ENCODE measurements around the gene ERCC3. TPM values are rescaled to one million over a fixed set of nuclear protein-coding genes. Genes with fewer than 3 reads are reported as not detected.

Gene ERCC3
- total RNA-seq: 10 to 100 TPM; 49.5 to 49.8 TPM

- Mint-ChIP-seq H3K27me3 (no peaks in the 10 kb centered on the region), H3K4me3 (peak within 1 kb of the TSS; percentile 98), H3K9me3 (ENCODE audit: low read depth) (no peaks in the 10 kb centered on the region), H3K36me3 (ENCODE audit: low read depth) (peaks cover 27% of the 10 kb centered on the region), H3K27ac (peak within 1 kb of the TSS; percentile 100), H3K4me1 (peaks cover 20% of the 10 kb centered on the region)
- intact Hi-C loops (cut with DNase I, micrococcal nuclease): loop anchor here in 1 of 2 experiments (1.0 to 10.0 kb wide), 7 partner anchors 94 to 801 kb away; partner anchors contain the start of genes IWS1 and UGGT1
- ATAC-seq (peak; percentile 98), DNase-seq (peak; percentile 90)
- CTCF ChIA-PET: interaction anchor here (0.6 to 2.5 kb wide), 9 partner anchors 10 to 322 kb away, joined by 3 to 11 read pairs (median 4); no protein-coding TSS in a partner anchor
- POLR2A ChIA-PET: interaction anchor here (0.7 to 1.3 kb wide), 3 partner anchors 117 to 564 kb away, joined by 3 read pairs; partner anchors contain the start of gene IWS1
These were observed at the start of gene ERCC3 for GRCh38 chr2:127293748-127294562. TSS of gene ERCC3 (minus strand) at chr2:127294144. CDS start at chr2:127294081, 63 bp downstream.

GRCh38 chr2:127343277-127343676 is 49.3 kb upstream of the ERCC3 start:
- Mint-ChIP-seq H3K4me3 (no peak overlapping the region), H3K9me3 (ENCODE audit: low read depth) (no peaks in the 10 kb centered on the region), H3K4me1 (peaks cover 34% of the 10 kb centered on the region), H3K27ac (no peak overlapping the region), H3K27me3 (no peaks in the 10 kb centered on the region), H3K36me3 (ENCODE audit: low read depth) (peaks cover 11% of the 10 kb centered on the region)
- ChIA-PET POLR2A (no interaction called here), CTCF (no interaction called here)
- intact Hi-C loops (cut with DNase I, micrococcal nuclease): no loop called here
- no peak for ATAC-seq
- no peak for DNase-seq

GRCh38 chr2:127342101-127342500 is 48.2 kb upstream of the ERCC3 start:
- DNase-seq (no peak), ATAC-seq (no peak)
- ChIA-PET CTCF (no interaction called here), POLR2A (no interaction called here)
- no peak overlapping the region for H3K4me3 Mint-ChIP-seq
- intact Hi-C loops (cut with DNase I, micrococcal nuclease): no loop called here
- peak overlapping the region; percentile 11 for H3K27ac Mint-ChIP-seq
- H3K27me3 Mint-ChIP-seq: no peaks in the 10 kb centered on the region
- peaks cover 17% of the 10 kb centered on the region for H3K36me3 Mint-ChIP-seq (ENCODE audit: low read depth)
- no peaks in the 10 kb centered on the region for H3K9me3 Mint-ChIP-seq (ENCODE audit: low read depth)
- peaks cover 24% of the 10 kb centered on the region for H3K4me1 Mint-ChIP-seq

- Mint-ChIP-seq H3K27me3 (no peaks in the 10 kb centered on the region), H3K36me3 (ENCODE audit: low read depth) (peaks cover 17% of the 10 kb centered on the region), H3K4me1 (no peaks in the 10 kb centered on the region), H3K9me3 (ENCODE audit: low read depth) (no peaks in the 10 kb centered on the region), H3K4me3 (no peak overlapping the region), H3K27ac (no peak overlapping the region)
- ChIA-PET POLR2A (interaction anchor here (0.5 kb wide), 1 partner anchor 381 kb away, joined by 5 read pairs; no protein-coding TSS in a partner anchor), CTCF (no interaction called here)
- ATAC-seq: no peak
- intact Hi-C loops (cut with DNase I, micrococcal nuclease): no loop called here
- no peak for DNase-seq
These were observed 38.4 kb upstream of the ERCC3 start for GRCh38 chr2:127332335-127332734.

GRCh38 chr2:127330753-127331152 is 36.8 kb upstream of the ERCC3 start:
- Mint-ChIP-seq H3K27ac (no peak overlapping the region), H3K36me3 (ENCODE audit: low read depth) (peaks cover 18% of the 10 kb centered on the region), H3K4me1 (no peaks in the 10 kb centered on the region), H3K27me3 (no peaks in the 10 kb centered on the region), H3K9me3 (ENCODE audit: low read depth) (no peaks in the 10 kb centered on the region), H3K4me3 (no peak overlapping the region)
- ATAC-seq: no peak
- no peak for DNase-seq
- ChIA-PET POLR2A (no interaction called here), CTCF (interaction anchor here (0.8 kb wide), 1 partner anchor 8 kb away, joined by 3 read pairs; no protein-coding TSS in a partner anchor)
- intact Hi-C loops (cut with DNase I, micrococcal nuclease): no loop called here

GRCh38 chr2:127326289-127326945 is 32.5 kb upstream of the ERCC3 start:
- Mint-ChIP-seq H3K27ac (no peak overlapping the region), H3K4me1 (no peaks in the 10 kb centered on the region), H3K4me3 (no peak overlapping the region), H3K9me3 (ENCODE audit: low read depth) (no peaks in the 10 kb centered on the region), H3K27me3 (no peaks in the 10 kb centered on the region), H3K36me3 (ENCODE audit: low read depth) (peaks cover 27% of the 10 kb centered on the region)
- POLR2A ChIA-PET: no interaction called here
- DNase-seq: no peak
- no peak for ATAC-seq
- intact Hi-C loops (cut with DNase I, micrococcal nuclease): no loop called here
- CTCF ChIA-PET: no interaction called here

- DNase-seq (no peak), ATAC-seq (no peak)
- H3K27me3 Mint-ChIP-seq: no peaks in the 10 kb centered on the region
- ChIA-PET CTCF (interaction anchor here (0.7 to 2.3 kb wide), 7 partner anchors 26 to 326 kb away, joined by 3 to 15 read pairs (median 3); partner anchors contain the start of gene ERCC3), POLR2A (no interaction called here)
- peaks cover 9% of the 10 kb centered on the region for H3K9me3 Mint-ChIP-seq (ENCODE audit: low read depth)
- peaks cover 7% of the 10 kb centered on the region for H3K4me1 Mint-ChIP-seq
- H3K36me3 Mint-ChIP-seq (ENCODE audit: low read depth): peaks cover 44% of the 10 kb centered on the region
- intact Hi-C loops (cut with DNase I, micrococcal nuclease): loop anchor here (1.0 to 2.0 kb wide), 2 partner anchors 154 to 155 kb away; no protein-coding TSS in a partner anchor
- no peak overlapping the region for H3K27ac Mint-ChIP-seq
- H3K4me3 Mint-ChIP-seq: no peak overlapping the region
These were observed 30.7 kb upstream of the ERCC3 start for GRCh38 chr2:127324635-127325034.

- CTCF ChIA-PET: no interaction called here
- Mint-ChIP-seq H3K4me1 (peaks cover 7% of the 10 kb centered on the region), H3K4me3 (no peak overlapping the region), H3K9me3 (ENCODE audit: low read depth) (peaks cover 9% of the 10 kb centered on the region), H3K27me3 (no peaks in the 10 kb centered on the region), H3K36me3 (ENCODE audit: low read depth) (peaks cover 55% of the 10 kb centered on the region), H3K27ac (no peak overlapping the region)
- intact Hi-C loops (cut with DNase I, micrococcal nuclease): no loop called here
- POLR2A ChIA-PET: no interaction called here
- no peak for ATAC-seq
- DNase-seq: no peak
These were observed 27.4 kb upstream of the ERCC3 start for GRCh38 chr2:127321303-127321702.

- H3K4me1 Mint-ChIP-seq: peaks cover 7% of the 10 kb centered on the region
- H3K4me3 Mint-ChIP-seq: no peak overlapping the region
- peaks cover 56% of the 10 kb centered on the region for H3K36me3 Mint-ChIP-seq (ENCODE audit: low read depth)
- H3K9me3 Mint-ChIP-seq (ENCODE audit: low read depth): peaks cover 9% of the 10 kb centered on the region
- CTCF ChIA-PET: interaction anchor here (0.6 to 1.0 kb wide), 3 partner anchors 20 to 656 kb away, joined by 3 read pairs; no protein-coding TSS in a partner anchor
- POLR2A ChIA-PET: no interaction called here
- intact Hi-C loops (cut with DNase I, micrococcal nuclease): loop anchor here in 1 of 2 experiments (1.0 kb wide), 1 partner anchor 68 kb away; no protein-coding TSS in a partner anchor
- DNase-seq: no peak
- no peak for ATAC-seq
- H3K27ac Mint-ChIP-seq: no peak overlapping the region
- H3K27me3 Mint-ChIP-seq: no peaks in the 10 kb centered on the region
These were observed 26.8 kb upstream of the ERCC3 start for GRCh38 chr2:127320586-127321275.

- no peak for DNase-seq
- peaks cover 7% of the 10 kb centered on the region for H3K4me1 Mint-ChIP-seq
- no peaks in the 10 kb centered on the region for H3K27me3 Mint-ChIP-seq
- no peak overlapping the region for H3K4me3 Mint-ChIP-seq
- H3K36me3 Mint-ChIP-seq (ENCODE audit: low read depth): peaks cover 57% of the 10 kb centered on the region
- ChIA-PET POLR2A (no interaction called here), CTCF (interaction anchor here (0.6 to 1.0 kb wide), 3 partner anchors 19 to 161 kb away, joined by 3 to 8 read pairs (median 3); no protein-coding TSS in a partner anchor)
- H3K9me3 Mint-ChIP-seq (ENCODE audit: low read depth): peaks cover 9% of the 10 kb centered on the region
- peak overlapping the region; percentile 53 for H3K27ac Mint-ChIP-seq
- ATAC-seq: peak; percentile 68
- intact Hi-C loops (cut with DNase I, micrococcal nuclease): loop anchor here in 1 of 2 experiments (1.0 kb wide), 1 partner anchor 68 kb away; no protein-coding TSS in a partner anchor
These were observed 26.1 kb upstream of the ERCC3 start for GRCh38 chr2:127320067-127320466.

Measured in activated CD4-positive, alpha-beta T cell treated with anti-CD3 and anti-CD28 coated beads for 36 hours (primary cell).